HEK293 (cell line): Measurements from ENCODE around the gene NXT1.

Experiments
- CTCF ChIA-PET: fragments of 350-600 bp; formaldehyde crosslinking; extraction: SDS; loops from one replicate; lab custom pipeline; 2021; ENCODE audit warnings: antibody characterized with exemption; lab: Yijun Ruan, JAX
- POLR2A ChIA-PET: fragments of 300-600 bp; formaldehyde crosslinking; extraction: SDS; loops from one replicate; lab custom pipeline; 2020; ENCODE audit warnings: antibody characterized with exemption, inconsistent platforms; lab: Yijun Ruan, JAX
- H3K27ac ChIP-seq: fragments of 200-500 bp; sonication (Bioruptor generic); 2 replicates; pipeline ENCODE4 v1.5.1; 2014; ENCODE audit warnings: low read depth, low read length, control low read depth, inconsistent platforms; ENCODE audit errors: extremely low read depth
- H3K36me3 ChIP-seq, 2 experiments: fragments of 200-500 bp in 1 of 2; sonication (Bioruptor generic) in 1 of 2; 1 replicate in 1 of 2; 2 replicates in 1 of 2; pipeline ENCODE4 v1.5.1; 2014 to 2017; ENCODE audit warnings: inconsistent platforms in 2 of 2, low read length in 2 of 2; ENCODE audit not compliant: control insufficient read depth in 2 of 2, insufficient read depth in 1 of 2
- H3K4me1 ChIP-seq: fragments of 200-500 bp; sonication (Bioruptor generic); 2 replicates; pipeline ENCODE4 v1.5.1; 2014; ENCODE audit warnings: mild to moderate bottlenecking, low read length, inconsistent platforms; ENCODE audit not compliant: control insufficient read depth, insufficient read depth
- H3K4me3 ChIP-seq: 2 replicates; pipeline ENCODE4 v1.5.1; 2011; ENCODE audit warnings: low read depth, mild to moderate bottlenecking, control low read depth, low read length, moderate library complexity
- H3K9me3 ChIP-seq: fragments of 200-500 bp; sonication (Bioruptor generic); 2 replicates; pipeline ENCODE4 v1.5.1; 2014; ENCODE audit warnings: low read depth, low read length, inconsistent platforms; ENCODE audit not compliant: control insufficient read depth, insufficient read depth
- BCL11A ChIP-seq: fragments of 450-650 bp; formaldehyde crosslinking; IDR thresholded peaks from 2 replicates; pipeline ENCODE4 v1.5.1; 2016; ENCODE audit warnings: low read depth, missing biosample characterization, missing genetic modification characterization
- CTCF ChIP-seq: fragments of 450-650 bp; formaldehyde crosslinking; IDR thresholded peaks from 2 replicates; pipeline ENCODE4 v1.5.1; 2016; ENCODE audit warnings: missing biosample characterization, missing genetic modification characterization
- GLI2 ChIP-seq: fragments of 450-650 bp; formaldehyde crosslinking; IDR thresholded peaks from 2 replicates; pipeline ENCODE4; 2017; ENCODE audit warnings: missing biosample characterization, missing genetic modification characterization, low read depth, borderline replicate concordance
- KLF10 ChIP-seq: fragments of 450-650 bp; IDR thresholded peaks from 2 replicates; pipeline ENCODE4 v1.5.1; 2018; ENCODE audit warnings: missing biosample characterization, mild to moderate bottlenecking, missing genetic modification characterization
- ZBTB11 ChIP-seq: fragments of 450-650 bp; formaldehyde crosslinking; conservative IDR thresholded peaks from 2 replicates; pipeline ENCODE4 v1.5.1; 2016; ENCODE audit warnings: low read depth, missing biosample characterization, missing genetic modification characterization
- ZFP41 ChIP-seq: fragments of 450-650 bp; formaldehyde crosslinking; IDR thresholded peaks from 2 replicates; pipeline ENCODE4 v1.5.1; 2016; ENCODE audit warnings: missing biosample characterization, missing genetic modification characterization, borderline replicate concordance
- ZNF148 ChIP-seq: fragments of 450-650 bp; formaldehyde crosslinking; IDR thresholded peaks from 2 replicates; pipeline ENCODE4 v1.5.0; 2017; ENCODE audit warnings: missing biosample characterization, missing genetic modification characterization, borderline replicate concordance
- ZNF18 ChIP-seq: fragments of 450-650 bp; formaldehyde crosslinking; IDR thresholded peaks from 2 replicates; pipeline ENCODE4 v1.5.1; 2016; ENCODE audit warnings: missing biosample characterization, missing genetic modification characterization
- ZNF302 ChIP-seq: fragments of 450-650 bp; formaldehyde crosslinking; IDR thresholded peaks from 2 replicates; pipeline ENCODE4 v1.5.1; 2016; ENCODE audit warnings: missing biosample characterization, missing genetic modification characterization, low read depth
- ZNF341 ChIP-seq: fragments of 450-650 bp; formaldehyde crosslinking; IDR thresholded peaks from 2 replicates; pipeline ENCODE4; 2016; ENCODE audit warnings: low read depth, missing biosample characterization, missing genetic modification characterization
- ZNF391 ChIP-seq: fragments of 450-650 bp; formaldehyde crosslinking; IDR thresholded peaks from 2 replicates; pipeline ENCODE4 v1.5.1; 2016; ENCODE audit warnings: low read depth, missing biosample characterization, missing genetic modification characterization, borderline replicate concordance
- ZNF404 ChIP-seq: fragments of 450-650 bp; formaldehyde crosslinking; IDR thresholded peaks from 2 replicates; pipeline ENCODE4 v1.5.1; 2017; ENCODE audit warnings: missing biosample characterization, missing genetic modification characterization
- ZNF423 ChIP-seq: fragments of 450-650 bp; formaldehyde crosslinking; IDR thresholded peaks from 2 replicates; pipeline ENCODE4 v1.5.1; 2016; ENCODE audit warnings: missing biosample characterization, missing genetic modification characterization
- ZNF501 ChIP-seq: fragments of 450-650 bp; formaldehyde crosslinking; IDR thresholded peaks from 2 replicates; pipeline ENCODE4 v1.5.1; 2016; ENCODE audit warnings: missing biosample characterization, missing genetic modification characterization
- ZNF596 ChIP-seq: fragments of 450-650 bp; IDR thresholded peaks from 2 replicates; pipeline ENCODE4 v1.5.0; 2018; ENCODE audit warnings: missing biosample characterization, mild to moderate bottlenecking, missing genetic modification characterization, moderate library complexity
- ZNF707 ChIP-seq: fragments of 450-650 bp; formaldehyde crosslinking; IDR thresholded peaks from 2 replicates; pipeline ENCODE4 v1.5.1; 2016; ENCODE audit warnings: missing biosample characterization, missing genetic modification characterization
- ZNF777 ChIP-seq: fragments of 450-650 bp; formaldehyde crosslinking; IDR thresholded peaks from 2 replicates; pipeline ENCODE4 v1.5.1; 2017; ENCODE audit warnings: missing biosample characterization, missing genetic modification characterization, borderline replicate concordance
- TF ChIP-seq, protein P1 (sequence below): fragments of 450-650 bp; formaldehyde crosslinking; IDR thresholded peaks from 2 replicates; pipeline ENCODE4 v1.5.1; 2016; ENCODE audit warnings: missing biosample characterization, missing genetic modification characterization
- TF ChIP-seq, protein P2 (sequence below): fragments of 450-650 bp; formaldehyde crosslinking; IDR thresholded peaks from 2 replicates; pipeline ENCODE4 v1.5.1; 2017; ENCODE audit warnings: missing biosample characterization, mild to moderate bottlenecking, missing genetic modification characterization, moderate library complexity

NXT1 gene

GRCh38 chr20:23336476-23336875 is 14.1 kb upstream of the NXT1 start:
- no peaks in the 10 kb centered on the region for H3K9me3 ChIP-seq
- CTCF ChIA-PET = interaction anchor here (0.6 to 1.4 kb wide), 2 partner anchors 10 to 390 kb away, joined by 5 to 6 read pairs; no protein-coding TSS in a partner anchor
- H3K4me3 ChIP-seq = no peak overlapping the region
- no peaks in the 10 kb centered on the region for H3K36me3 ChIP-seq
- no peaks in the 10 kb centered on the region for H3K4me1 ChIP-seq
- no peak for TF ChIP-seq ZNF501 (tag by site-specific recombination)
- no peak for TF ChIP-seq ZNF391 (tag by site-specific recombination)
- TF ChIP-seq, protein P1, sequence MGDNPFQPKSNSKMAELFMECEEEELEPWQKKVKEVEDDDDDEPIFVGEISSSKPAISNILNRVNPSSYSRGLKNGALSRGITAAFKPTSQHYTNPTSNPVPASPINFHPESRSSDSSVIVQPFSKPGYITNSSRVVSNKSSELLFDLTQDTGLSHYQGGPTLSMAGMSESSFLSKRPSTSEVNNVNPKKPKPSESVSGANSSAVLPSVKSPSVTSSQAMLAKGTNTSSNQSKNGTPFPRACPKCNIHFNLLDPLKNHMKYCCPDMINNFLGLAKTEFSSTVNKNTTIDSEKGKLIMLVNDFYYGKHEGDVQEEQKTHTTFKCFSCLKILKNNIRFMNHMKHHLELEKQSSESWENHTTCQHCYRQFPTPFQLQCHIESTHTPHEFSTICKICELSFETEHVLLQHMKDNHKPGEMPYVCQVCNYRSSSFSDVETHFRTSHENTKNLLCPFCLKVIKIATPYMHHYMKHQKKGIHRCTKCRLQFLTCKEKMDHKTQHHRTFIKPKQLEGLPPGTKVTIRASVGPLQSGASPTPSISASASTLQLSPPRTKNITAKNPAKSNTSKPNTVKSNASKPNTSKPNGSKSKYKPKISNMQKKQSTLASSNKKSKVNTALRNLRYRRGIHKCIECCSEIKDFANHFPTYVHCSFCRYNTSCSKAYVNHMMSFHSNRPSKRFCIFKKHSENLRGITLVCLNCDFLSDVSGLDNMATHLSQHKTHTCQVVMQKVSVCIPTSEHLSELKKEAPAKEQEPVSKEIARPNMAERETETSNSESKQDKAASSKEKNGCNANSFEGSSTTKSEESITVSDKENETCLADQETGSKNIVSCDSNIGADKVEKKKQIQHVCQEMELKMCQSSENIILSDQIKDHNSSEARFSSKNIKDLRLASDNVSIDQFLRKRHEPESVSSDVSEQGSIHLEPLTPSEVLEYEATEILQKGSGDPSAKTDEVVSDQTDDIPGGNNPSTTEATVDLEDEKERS = no peak
- TF ChIP-seq ZNF18 (tag by site-specific recombination) = no peak
- TF ChIP-seq ZNF777 (tag by site-specific recombination) = no peak
- TF ChIP-seq, protein P2, sequence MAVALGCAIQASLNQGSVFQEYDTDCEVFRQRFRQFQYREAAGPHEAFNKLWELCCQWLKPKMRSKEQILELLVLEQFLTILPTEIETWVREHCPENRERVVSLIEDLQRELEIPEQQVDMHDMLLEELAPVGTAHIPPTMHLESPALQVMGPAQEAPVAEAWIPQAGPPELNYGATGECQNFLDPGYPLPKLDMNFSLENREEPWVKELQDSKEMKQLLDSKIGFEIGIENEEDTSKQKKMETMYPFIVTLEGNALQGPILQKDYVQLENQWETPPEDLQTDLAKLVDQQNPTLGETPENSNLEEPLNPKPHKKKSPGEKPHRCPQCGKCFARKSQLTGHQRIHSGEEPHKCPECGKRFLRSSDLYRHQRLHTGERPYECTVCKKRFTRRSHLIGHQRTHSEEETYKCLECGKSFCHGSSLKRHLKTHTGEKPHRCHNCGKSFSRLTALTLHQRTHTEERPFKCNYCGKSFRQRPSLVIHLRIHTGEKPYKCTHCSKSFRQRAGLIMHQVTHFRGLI (tag by site-specific recombination) = no peak
- TF ChIP-seq CTCF (tag by site-specific recombination) = no peak
- POLR2A ChIA-PET = no interaction called here
- no peak overlapping the region for H3K27ac ChIP-seq

DNA sequence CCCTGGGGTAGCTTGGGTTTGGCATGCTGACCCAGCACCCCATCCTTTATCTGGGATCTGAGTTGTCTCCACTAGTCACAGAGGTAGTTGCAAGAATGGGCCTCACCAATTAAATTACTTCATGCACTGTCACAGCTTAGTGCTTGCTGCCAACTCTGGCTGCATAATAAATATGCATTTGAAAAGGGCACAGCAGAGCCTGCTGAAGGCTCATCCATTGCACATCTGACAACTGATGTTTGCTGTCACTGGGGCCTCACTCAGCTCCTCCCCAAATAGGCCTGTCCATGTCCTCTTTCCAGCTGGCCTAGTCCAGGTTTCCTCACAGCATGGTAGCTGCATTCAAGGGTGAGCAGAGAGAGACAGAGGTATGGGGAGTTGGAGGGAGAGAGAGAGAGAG is 13.3 kb upstream of the NXT1 start:
- CTCF ChIA-PET = interaction anchor here (0.5 to 1.4 kb wide), 5 partner anchors 10 to 646 kb away, joined by 3 to 5 read pairs (median 4); no protein-coding TSS in a partner anchor
- H3K4me1 ChIP-seq = no peaks in the 10 kb centered on the region
- TF ChIP-seq BCL11A (tag by site-specific recombination) (no peak), ZBTB11 (tag by site-specific recombination) (no peak), ZNF707 (tag by site-specific recombination) (no peak), KLF10 (tag by site-specific recombination) (no peak), ZNF148 (no peak), ZNF423 (tag by site-specific recombination) (no peak), GLI2 (tag by site-specific recombination) (no peak), ZFP41 (tag by site-specific recombination) (no peak), ZNF404 (no peak), ZNF302 (tag by site-specific recombination) (no peak), ZNF596 (tag by site-specific recombination) (no peak), ZNF341 (tag by site-specific recombination) (no peak)
- no peak overlapping the region for H3K4me3 ChIP-seq
- H3K9me3 ChIP-seq = no peaks in the 10 kb centered on the region
- H3K27ac ChIP-seq = no peak overlapping the region
- H3K36me3 ChIP-seq = no peaks in the 10 kb centered on the region
- POLR2A ChIA-PET = interaction anchor here (1.7 kb wide), 1 partner anchor 12 kb away, joined by 3 read pairs; no protein-coding TSS in a partner anchor
